Stimulated activated CD4-positive, alpha-beta T cell treated with anti-CD3 and anti-CD28 coated beads, Interleukin-15, amount 100 ng/mL, for 1 hour (primary cell): ENCODE data around the gene MOB4.
"Not testable (repeated sequence)": the region's sequence is repeated elsewhere in the genome, so short reads cannot be mapped to it uniquely, and the experiment has no call there.

Experiments
- DNase-seq, 2 donors: peaks; one replicate each; pipeline ENCODE4 v3.0.0-alpha.2; 2020; ENCODE audit warnings: low read depth in 1 of 2, low spot score in 1 of 2

MOB4 gene

DNA sequence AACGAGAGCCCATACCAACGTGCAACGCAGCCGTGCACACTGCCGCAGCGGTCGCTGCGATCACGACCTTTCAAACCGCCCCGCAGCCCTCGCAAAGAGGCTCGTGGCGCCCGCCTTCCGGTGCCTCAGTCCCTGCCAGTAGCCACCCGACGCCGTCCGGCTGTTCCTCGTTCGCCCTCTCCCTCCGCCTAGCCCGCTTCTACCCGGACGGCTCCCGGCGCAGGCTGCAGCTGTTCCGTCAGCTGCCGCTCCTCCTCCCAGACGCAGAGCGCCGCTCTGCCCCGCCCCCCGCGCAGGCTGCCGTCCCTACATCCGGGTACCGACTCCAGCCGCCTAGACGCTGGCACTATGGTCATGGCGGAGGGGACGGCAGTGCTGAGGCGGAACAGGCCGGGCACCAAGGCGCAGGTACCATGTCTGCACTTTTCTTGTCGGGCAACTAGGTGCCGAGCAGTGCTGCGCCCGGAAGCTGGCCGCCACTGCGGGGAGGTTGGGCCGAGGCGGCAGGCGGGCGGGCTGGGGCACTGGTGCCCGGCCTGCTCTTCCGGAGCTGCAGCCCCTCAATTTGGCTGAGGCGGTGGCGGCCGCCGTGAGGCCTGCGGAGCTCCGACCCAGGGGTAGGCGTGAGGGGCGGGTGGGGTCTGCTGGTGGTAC, at the start of gene MOB4:
Gene MOB4, plus strand, starts transcription at position 328 of the 654 bp plus-strand sequence. Its CDS starts 21 bp downstream, at position 349.
- DNase-seq: peak; percentile 86 to 90

DNA sequence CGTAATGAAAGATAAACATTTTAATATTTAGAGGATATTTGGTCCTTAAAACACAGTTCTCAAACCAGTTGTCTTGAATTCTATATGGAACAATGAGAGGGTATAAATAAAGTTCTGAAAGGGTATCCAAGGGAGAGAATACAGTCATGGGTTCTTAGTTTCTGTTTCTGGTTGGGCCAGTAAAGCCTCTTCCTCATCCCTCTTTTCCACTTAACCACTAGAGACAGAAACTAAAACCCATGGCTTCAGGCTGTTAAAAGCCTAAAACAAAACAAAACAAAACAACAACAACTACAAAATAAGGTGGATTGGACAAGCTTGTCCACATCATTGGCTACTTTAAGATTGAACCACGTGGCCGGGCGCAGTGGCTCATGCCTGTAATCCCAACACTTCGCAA, 43.7 kb upstream of the MOB4 start:
- no peak for DNase-seq

- DNase-seq: no peak
Observed at GRCh38 chr2:197477797-197478196, 38.1 kb upstream of the MOB4 start.

GRCh38 chr2:197480165-197481036, 35.5 kb upstream of the MOB4 start:
- no peak for DNase-seq

GRCh38 chr2:197484248-197484647, 31.6 kb upstream of the MOB4 start:
- not testable (repeated sequence) for DNase-seq

DNA sequence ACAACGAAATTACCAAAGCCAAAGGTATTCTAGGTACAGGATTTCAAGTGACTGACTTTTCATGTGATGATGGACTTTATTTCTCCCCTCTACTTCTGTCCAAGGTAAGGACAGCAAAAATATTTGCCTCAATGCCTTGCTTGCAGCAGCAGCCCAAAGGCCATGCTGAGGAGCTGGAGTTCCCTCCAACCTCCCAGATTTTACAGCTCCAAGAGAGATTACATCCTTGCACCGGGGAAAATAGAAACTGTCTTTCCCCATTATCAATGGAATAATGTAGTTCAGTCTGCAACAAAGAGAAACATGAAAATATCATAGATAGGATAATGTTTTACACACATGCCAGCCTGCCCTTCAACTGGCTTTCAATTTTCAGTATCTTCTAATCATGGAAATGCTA, 29.7 kb upstream of the MOB4 start:
- DNase-seq: no peak

GRCh38 chr2:197487385-197487784, 28.5 kb upstream of the MOB4 start:
- DNase-seq: no peak

- no peak for DNase-seq
Observed at GRCh38 chr2:197495433-197496134, 20.3 kb upstream of the MOB4 start.

DNA sequence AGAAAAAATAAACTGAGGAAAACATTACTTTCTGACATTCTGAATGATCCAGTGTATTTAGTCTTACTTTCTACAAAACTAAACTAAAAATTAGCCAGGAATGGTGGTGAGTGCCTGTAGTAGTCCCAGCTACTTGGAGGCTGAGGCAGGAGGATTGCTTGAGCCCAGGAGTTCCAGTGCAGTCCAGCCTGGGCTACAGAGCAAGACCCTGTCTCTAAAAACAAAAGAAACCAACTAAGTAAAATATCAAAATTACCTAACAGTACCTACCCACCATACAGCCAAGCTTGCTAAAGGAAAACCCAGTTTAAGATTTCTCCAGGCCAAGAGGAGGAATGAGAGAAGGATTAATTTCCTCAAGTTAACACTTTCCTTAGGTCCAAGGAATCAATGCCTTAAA, 19.2 kb upstream of the MOB4 start:
- DNase-seq: no peak

GRCh38 chr2:197497326-197497725, 18.5 kb upstream of the MOB4 start:
- DNase-seq: no peak

DNA sequence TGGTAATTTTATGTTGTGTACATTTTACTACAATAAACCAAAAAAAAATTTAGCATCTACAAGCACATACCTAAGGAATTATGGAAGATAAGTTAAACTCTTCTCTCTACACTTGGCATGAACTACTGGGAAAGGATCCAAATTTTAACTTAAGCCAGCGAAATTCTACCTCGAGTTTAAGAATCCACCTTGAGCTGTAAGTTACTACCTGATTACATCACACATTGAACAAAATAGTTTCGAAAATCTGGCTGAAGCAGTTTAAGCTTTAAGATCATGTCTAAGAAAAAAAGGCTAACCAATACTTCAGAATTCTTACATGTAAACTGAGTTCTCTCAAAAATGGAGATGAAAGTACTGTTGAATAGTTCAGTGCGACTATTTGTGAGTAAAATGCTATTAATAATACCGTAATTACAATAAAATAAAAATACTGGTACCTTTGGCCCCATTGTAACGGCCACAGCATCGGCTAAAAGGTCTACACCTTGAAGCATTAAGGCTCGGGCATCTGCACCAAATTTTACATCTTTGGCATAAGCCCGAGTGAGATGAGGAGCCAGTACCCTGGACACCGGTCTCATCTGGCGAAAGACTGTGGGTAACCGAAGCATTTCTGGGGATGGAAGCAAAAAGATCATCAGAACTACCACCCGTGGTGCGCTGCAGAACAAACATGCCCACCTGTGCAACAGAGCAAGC, 17.5 kb upstream of the MOB4 start:
- no peak for DNase-seq

GRCh38 chr2:197498937-197499593, 16.8 kb upstream of the MOB4 start:
- peak; percentile 25 to 38 for DNase-seq

DNA sequence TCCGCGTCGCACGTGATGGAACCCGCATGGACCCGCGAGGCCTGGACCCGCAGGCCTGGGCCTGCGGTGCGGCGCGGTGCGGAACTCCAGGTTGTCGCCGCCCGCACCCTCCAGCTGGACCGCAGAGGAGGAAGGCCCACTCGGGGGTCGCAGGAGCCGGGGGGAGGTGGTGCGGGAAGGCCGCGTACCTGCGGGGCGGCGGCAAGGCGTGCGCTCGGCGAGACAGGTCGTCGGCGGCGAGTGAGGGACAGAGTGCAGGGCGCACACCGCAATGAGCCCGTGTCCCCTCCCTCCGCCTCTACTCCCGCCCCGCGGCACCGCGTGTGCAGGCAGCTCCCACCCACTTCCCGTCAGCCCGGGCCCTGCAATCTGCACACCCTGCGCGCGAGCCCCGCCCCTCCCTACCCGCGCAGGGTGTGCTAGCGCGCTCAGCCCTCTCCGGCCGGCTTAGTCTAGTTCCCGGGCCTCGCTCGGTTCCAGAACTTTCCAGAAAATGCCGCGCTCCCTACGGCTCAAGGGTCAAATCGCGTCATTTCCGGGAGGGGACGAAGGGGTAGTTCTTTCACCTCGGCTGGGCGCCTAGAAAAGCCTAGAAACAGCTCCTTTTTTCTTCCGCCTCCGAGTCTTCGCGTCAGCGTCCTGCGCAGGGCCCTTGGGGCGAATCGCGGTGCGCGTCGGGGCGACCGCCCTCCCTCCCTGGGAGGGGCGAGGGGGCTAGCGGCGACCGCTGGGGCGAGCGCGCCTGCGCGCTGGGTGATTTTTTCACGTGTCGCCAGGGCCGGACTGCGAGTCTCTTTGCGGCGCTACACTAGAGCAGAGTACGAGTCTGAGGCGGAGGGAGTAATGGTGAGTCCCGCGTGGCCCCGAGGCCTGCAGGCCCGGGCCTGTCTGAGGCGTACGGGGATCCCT, 16.0 kb upstream of the MOB4 start, which contains the start of the genes HSPD1 and HSPE1:
Gene HSPD1, minus strand, starts transcription at position 247 of the 909 bp plus-strand sequence. CDS start 992 bp downstream, outside the sequence.
Gene HSPE1, plus strand, starts transcription at position 786 of the 909 bp plus-strand sequence. Its CDS starts 58 bp downstream, at position 844.
- DNase-seq: peak; percentile 93 to 97

GRCh38 chr2:197500503-197501131, 15.2 kb upstream of the MOB4 start:
- no peak for DNase-seq

DNA sequence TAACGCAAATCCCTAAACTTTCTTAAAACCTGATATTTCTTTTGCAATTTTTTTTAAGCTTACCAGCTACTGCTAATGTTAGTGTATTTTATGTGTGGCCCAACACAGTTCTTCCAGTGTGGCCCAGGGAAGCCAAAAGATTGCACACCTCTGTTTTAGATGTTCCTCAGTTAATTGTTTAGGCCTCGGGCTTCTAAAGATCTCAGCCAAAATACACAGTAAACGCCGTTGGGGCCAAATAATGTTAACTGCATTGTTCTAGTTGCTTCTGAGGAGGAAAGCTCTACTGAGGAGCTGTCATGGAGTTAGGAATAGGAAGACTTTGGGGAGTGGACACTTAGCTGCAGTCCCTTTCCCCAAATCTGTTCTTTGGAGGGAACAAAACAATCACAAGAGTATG, 13.7 kb upstream of the MOB4 start:
- no peak for DNase-seq

DNA sequence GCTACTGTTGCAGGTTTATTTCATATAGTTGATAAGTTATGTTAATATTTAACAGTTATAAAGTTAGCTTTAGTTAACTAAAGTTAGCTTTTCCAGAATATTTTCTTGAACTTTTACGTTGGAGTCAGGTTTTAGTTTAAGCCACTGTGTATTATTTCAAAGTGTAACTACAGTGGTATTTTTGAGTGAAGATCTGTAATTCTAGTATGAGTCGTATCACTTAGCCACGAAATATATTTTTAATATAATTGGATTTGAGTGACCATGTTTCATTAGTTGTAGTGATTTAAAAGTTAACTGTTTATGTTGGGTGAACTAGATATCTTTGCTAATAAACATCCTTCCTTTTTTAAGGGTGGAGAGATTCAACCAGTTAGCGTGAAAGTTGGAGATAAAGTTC, 13.2 kb upstream of the MOB4 start:
- DNase-seq: no peak

DNA sequence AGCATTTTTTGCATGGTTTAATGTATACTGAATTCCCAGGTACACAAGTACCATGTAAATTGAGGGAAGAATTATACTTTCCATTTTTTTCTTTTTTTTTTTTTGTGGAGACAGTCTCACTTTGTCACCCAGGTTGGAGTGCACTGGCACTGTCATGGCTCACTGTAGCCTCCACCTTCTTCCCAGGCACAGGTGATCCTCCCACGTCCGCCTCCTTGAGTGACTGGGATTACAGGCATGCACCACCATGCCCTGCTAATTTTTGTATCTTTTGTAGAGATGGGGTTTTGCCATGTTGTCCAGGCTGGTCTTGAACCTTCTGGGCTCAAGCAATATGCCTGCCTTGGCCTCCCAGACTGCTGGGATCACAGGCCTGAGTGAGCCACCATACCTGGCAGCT, 11.9 kb upstream of the MOB4 start:
- DNase-seq: no peak

DNA sequence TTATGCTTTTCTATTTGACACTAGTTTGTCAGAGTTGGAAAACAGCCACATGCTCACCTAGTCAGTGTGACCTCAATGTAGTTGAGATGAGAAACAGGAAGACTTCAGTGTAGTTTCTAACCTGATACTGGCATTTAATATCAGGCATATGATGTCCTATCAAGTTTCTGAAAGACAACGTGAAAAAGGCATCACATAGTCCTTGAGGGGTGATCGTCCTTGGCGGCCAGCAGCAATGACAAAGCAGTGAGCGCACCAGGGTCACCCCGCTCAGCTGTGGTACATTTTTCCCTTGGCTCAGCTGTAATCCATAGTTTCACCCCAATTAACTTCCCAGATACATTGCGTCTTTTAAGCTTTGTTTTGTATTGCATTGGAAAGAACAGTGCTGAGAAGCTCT, 11.4 kb upstream of the MOB4 start:
- no peak for DNase-seq

- DNase-seq: no peak
Observed at GRCh38 chr2:197506658-197507057, 9.2 kb upstream of the MOB4 start.
